Dermis microvascular lymphatic vessel endothelial cell (primary cell): Measurements from ENCODE around the gene SSBP4. TPM values are rescaled to one million over a fixed set of nuclear protein-coding genes. Genes with fewer than 3 reads are reported as not detected.

ENCODE experiments used
- DNase-seq, 2 donors: peaks; one replicate each; pipeline versions ENCODE4 v3.0.0 to v3.0.0-alpha.2; 2010; ENCODE audit warnings: low read depth in 2 of 2
- total RNA-seq: library from RNA; depleted of rRNA; stranded (reverse); fragments of >200 nt; gene quantifications from 2 replicates; pipeline ENCODE4 v1.2.1, GENCODE V29; 2014

The SSBP4 gene
- total RNA-seq, 1 donor from 2014 or later, result 33.9 TPM

GRCh38 chr19:18466354-18466753 lies 47.2 kb downstream of the SSBP4 start:
- no peak for DNase-seq

GRCh38 chr19:18467978-18468377 lies 48.8 kb downstream of the SSBP4 start:
- no peak for DNase-seq

- DNase-seq, result no peak
These were observed 49.3 kb downstream of the SSBP4 start for GRCh38 chr19:18468517-18468916.

GRCh38 chr19:18469069-18469846 lies 50.1 kb downstream of the SSBP4 start:
- peak in 1 of 2 donors; percentile 68 for DNase-seq

GRCh38 chr19:18470787-18471186 lies 51.6 kb downstream of the SSBP4 start:
- no peak for DNase-seq

GRCh38 chr19:18473003-18473705 lies 54.0 kb downstream of the SSBP4 start:
- no peak for DNase-seq

- DNase-seq, result no peak
These were observed 54.5 kb downstream of the SSBP4 start for GRCh38 chr19:18473706-18474087.

GRCh38 chr19:18474366-18474887 lies 55.2 kb downstream of the SSBP4 start:
- no peak for DNase-seq

GRCh38 chr19:18475004-18475453 lies 55.8 kb downstream of the SSBP4 start:
- DNase-seq, result peak in 1 of 2 donors; percentile 29

- no peak for DNase-seq
These were observed 56.6 kb downstream of the SSBP4 start for GRCh38 chr19:18475762-18476331.

- DNase-seq, result no peak
These were observed 57.4 kb downstream of the SSBP4 start for GRCh38 chr19:18476507-18477041.

- no peak for DNase-seq
These were observed 58.0 kb downstream of the SSBP4 start for GRCh38 chr19:18477042-18477779.

GRCh38 chr19:18477974-18478373 lies 58.8 kb downstream of the SSBP4 start:
- DNase-seq, result no peak

GRCh38 chr19:18478545-18479311 lies 59.5 kb downstream of the SSBP4 start:
- DNase-seq, result peak; percentile 45 to 55

- DNase-seq, result peak in 1 of 2 donors; percentile 38
These were observed 61.0 kb downstream of the SSBP4 start for GRCh38 chr19:18480006-18480691.

- no peak for DNase-seq
These were observed 62.5 kb downstream of the SSBP4 start for GRCh38 chr19:18481505-18482222.

GRCh38 chr19:18483119-18483890 lies 64.1 kb downstream of the SSBP4 start:
- no peak for DNase-seq
